ENCODE measurements around the gene NFE2L3. TPM values are rescaled to one million over a fixed set of nuclear protein-coding genes. Genes with fewer than 3 reads are reported as not detected.
A peak's percentile ranks its signal among the peaks of the same experiment; 100 is the strongest.

The NFE2L3 gene
- total and polyA plus RNA-seq, 9 of the 15 experiments (the other 6 are each of a cell fraction or from before 2014, with no cell fraction given): 2.9 to 16.9 (median 12.4) TPM

DNA sequence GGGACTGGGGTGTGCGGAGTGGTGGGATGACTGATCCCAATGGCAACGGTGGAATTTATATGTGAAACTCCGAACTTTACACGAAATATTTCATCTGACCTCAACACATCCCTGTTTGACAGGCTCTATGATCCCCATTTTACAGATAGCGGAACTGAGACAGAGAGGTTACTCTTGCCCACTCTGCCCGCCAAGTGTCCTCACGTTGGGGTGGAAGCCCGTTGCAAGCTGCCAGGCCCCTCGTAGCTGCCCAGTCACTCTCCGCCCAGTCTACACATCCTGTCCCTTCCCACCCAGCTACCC lies 397 bp upstream of the NFE2L3 start (continued):
- TF ChIP-seq, protein P1, sequence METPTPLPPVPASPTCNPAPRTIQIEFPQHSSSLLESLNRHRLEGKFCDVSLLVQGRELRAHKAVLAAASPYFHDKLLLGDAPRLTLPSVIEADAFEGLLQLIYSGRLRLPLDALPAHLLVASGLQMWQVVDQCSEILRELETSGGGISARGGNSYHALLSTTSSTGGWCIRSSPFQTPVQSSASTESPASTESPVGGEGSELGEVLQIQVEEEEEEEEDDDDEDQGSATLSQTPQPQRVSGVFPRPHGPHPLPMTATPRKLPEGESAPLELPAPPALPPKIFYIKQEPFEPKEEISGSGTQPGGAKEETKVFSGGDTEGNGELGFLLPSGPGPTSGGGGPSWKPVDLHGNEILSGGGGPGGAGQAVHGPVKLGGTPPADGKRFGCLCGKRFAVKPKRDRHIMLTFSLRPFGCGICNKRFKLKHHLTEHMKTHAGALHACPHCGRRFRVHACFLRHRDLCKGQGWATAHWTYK (CRISPR knock-in tag; IDR thresholded peaks at IDR 0.05): peak; percentile 77
- TF ChIP-seq OTX1 (CRISPR knock-in tag; IDR thresholded peaks at IDR 0.05) (0 out of 2 replicates have a peak, but pooled peaks have one; percentile 68), GTF2E2 (tag; IDR thresholded peaks at IDR 0.05) (0 out of 2 replicates have a peak, but pooled peaks have one; percentile 28), KAT2B (IDR thresholded peaks at IDR 0.05; ENCODE audit: low read depth, low read length) (no peak), RBM22 (IDR thresholded peaks at IDR 0.05; ENCODE audit: low read depth, low read length, poor library complexity, severe bottlenecking) (no peak), ZNF140 (CRISPR knock-in tag; IDR thresholded peaks at IDR 0.05) (no peak), ZNF551 (CRISPR knock-in tag; IDR thresholded peaks at IDR 0.05) (no peak), MAFK (IDR thresholded peaks at IDR 0.05; ENCODE audit: low read length) (no peak)
- TF ChIP-seq, protein P2, sequence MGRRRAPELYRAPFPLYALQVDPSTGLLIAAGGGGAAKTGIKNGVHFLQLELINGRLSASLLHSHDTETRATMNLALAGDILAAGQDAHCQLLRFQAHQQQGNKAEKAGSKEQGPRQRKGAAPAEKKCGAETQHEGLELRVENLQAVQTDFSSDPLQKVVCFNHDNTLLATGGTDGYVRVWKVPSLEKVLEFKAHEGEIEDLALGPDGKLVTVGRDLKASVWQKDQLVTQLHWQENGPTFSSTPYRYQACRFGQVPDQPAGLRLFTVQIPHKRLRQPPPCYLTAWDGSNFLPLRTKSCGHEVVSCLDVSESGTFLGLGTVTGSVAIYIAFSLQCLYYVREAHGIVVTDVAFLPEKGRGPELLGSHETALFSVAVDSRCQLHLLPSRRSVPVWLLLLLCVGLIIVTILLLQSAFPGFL (CRISPR knock-in tag; IDR thresholded peaks at IDR 0.05): no peak
- TF ChIP-seq, protein P3, sequence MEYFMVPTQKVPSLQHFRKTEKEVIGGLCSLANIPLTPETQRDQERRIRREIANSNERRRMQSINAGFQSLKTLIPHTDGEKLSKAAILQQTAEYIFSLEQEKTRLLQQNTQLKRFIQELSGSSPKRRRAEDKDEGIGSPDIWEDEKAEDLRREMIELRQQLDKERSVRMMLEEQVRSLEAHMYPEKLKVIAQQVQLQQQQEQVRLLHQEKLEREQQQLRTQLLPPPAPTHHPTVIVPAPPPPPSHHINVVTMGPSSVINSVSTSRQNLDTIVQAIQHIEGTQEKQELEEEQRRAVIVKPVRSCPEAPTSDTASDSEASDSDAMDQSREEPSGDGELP (CRISPR knock-in tag; IDR thresholded peaks at IDR 0.05; ENCODE audit: borderline replicate concordance): no peak
- TF ChIP-seq, protein P4, sequence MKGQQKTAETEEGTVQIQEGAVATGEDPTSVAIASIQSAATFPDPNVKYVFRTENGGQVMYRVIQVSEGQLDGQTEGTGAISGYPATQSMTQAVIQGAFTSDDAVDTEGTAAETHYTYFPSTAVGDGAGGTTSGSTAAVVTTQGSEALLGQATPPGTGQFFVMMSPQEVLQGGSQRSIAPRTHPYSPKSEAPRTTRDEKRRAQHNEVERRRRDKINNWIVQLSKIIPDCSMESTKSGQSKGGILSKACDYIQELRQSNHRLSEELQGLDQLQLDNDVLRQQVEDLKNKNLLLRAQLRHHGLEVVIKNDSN (CRISPR knock-in tag; IDR thresholded peaks at IDR 0.05): 0 out of 2 replicates have a peak, but pooled peaks have one; percentile 12
- TF ChIP-seq, protein P5, sequence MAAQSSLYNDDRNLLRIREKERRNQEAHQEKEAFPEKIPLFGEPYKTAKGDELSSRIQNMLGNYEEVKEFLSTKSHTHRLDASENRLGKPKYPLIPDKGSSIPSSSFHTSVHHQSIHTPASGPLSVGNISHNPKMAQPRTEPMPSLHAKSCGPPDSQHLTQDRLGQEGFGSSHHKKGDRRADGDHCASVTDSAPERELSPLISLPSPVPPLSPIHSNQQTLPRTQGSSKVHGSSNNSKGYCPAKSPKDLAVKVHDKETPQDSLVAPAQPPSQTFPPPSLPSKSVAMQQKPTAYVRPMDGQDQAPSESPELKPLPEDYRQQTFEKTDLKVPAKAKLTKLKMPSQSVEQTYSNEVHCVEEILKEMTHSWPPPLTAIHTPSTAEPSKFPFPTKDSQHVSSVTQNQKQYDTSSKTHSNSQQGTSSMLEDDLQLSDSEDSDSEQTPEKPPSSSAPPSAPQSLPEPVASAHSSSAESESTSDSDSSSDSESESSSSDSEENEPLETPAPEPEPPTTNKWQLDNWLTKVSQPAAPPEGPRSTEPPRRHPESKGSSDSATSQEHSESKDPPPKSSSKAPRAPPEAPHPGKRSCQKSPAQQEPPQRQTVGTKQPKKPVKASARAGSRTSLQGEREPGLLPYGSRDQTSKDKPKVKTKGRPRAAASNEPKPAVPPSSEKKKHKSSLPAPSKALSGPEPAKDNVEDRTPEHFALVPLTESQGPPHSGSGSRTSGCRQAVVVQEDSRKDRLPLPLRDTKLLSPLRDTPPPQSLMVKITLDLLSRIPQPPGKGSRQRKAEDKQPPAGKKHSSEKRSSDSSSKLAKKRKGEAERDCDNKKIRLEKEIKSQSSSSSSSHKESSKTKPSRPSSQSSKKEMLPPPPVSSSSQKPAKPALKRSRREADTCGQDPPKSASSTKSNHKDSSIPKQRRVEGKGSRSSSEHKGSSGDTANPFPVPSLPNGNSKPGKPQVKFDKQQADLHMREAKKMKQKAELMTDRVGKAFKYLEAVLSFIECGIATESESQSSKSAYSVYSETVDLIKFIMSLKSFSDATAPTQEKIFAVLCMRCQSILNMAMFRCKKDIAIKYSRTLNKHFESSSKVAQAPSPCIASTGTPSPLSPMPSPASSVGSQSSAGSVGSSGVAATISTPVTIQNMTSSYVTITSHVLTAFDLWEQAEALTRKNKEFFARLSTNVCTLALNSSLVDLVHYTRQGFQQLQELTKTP (IDR thresholded peaks at IDR 0.05; ENCODE audit: low read depth in 1 of 2, partially characterized antibody in 2 of 2): peak in 1 of 2 experiments; percentile 37
- TF ChIP-seq, protein P6, sequence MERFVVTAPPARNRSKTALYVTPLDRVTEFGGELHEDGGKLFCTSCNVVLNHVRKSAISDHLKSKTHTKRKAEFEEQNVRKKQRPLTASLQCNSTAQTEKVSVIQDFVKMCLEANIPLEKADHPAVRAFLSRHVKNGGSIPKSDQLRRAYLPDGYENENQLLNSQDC (CRISPR knock-in tag; IDR thresholded peaks at IDR 0.05): no peak
